Cardiac muscle cell (in vitro differentiated cells and primary cell): ENCODE measurements around the gene VWF. TPM values are rescaled to one million over a fixed set of nuclear protein-coding genes. Genes with fewer than 3 reads are reported as not detected.
"Not testable (repeated sequence)": the region's sequence is repeated elsewhere in the genome, so short reads cannot be mapped to it uniquely, and the experiment has no call there.

Source experiments
- DNase-seq, 2 donors: peaks; one replicate each; pipeline versions ENCODE4 v3.0.0 to v3.0.0-alpha.2; 2010 to 2017; ENCODE audit warnings: low read depth in 1 of 2, low spot score in 1 of 2
- H3K27ac ChIP-seq: fragments of 200-600 bp; sonication (generic); 2 replicates; pipeline ENCODE4 v1.5.1; 2016
- H3K27me3 ChIP-seq: fragments of 200-600 bp; sonication (generic); 2 replicates; pipeline ENCODE4 v1.6.0; 2016; ENCODE audit warnings: control low read depth
- H3K36me3 ChIP-seq: fragments of 200-600 bp; sonication (generic); 2 replicates; pipeline ENCODE4 v1.5.1; 2016; ENCODE audit warnings: control low read depth
- H3K4me1 ChIP-seq: fragments of 200-600 bp; sonication (generic); 2 replicates; pipeline ENCODE4 v1.8.1; 2017; ENCODE audit warnings: low read depth, mild to moderate bottlenecking, mixed run types
- H3K4me3 ChIP-seq: fragments of 200-600 bp; sonication (generic); 2 replicates; pipeline ENCODE4 v1.5.1; 2016; ENCODE audit warnings: mild to moderate bottlenecking
- H3K9me3 ChIP-seq: fragments of 200-600 bp; sonication (generic); 2 replicates; pipeline ENCODE4 v1.5.1; 2017; ENCODE audit warnings: low read depth, mild to moderate bottlenecking, control low read depth
- CTCF ChIP-seq: IDR thresholded peaks from 2 replicates; pipeline ENCODE4 v1.5.1; 2012; ENCODE audit warnings: low read depth, mild to moderate bottlenecking, low read length
- polyA plus RNA-seq: library from polyadenylated mRNA; unstranded; fragments of >200 nt; fragmentation: Nextera tagmentation; extraction: Ambion mirVana; gene quantifications from 2 replicates; pipeline ENCODE4 v1.2.1, GENCODE V29; 2016
- total RNA-seq: library from RNA; depleted of rRNA; stranded (reverse); fragments of >200 nt; gene quantifications from 2 replicates; pipeline ENCODE4 v1.2.3, GENCODE V29; 2016

The VWF gene
- total and polyA plus RNA-seq, 2 experiments from 2014 or later, result 0.03 TPM; not detected in 1

GRCh38 chr12:6106218-6106617 is 18.3 kb downstream of the VWF start:
- Histone ChIP-seq H3K27ac (no peak overlapping the region), H3K36me3 (no peaks in the 10 kb centered on the region), H3K4me3 (no peak overlapping the region), H3K27me3 (no peaks in the 10 kb centered on the region), H3K4me1 (no peaks in the 10 kb centered on the region), H3K9me3 (no peaks in the 10 kb centered on the region)
- no peak for TF ChIP-seq CTCF
- DNase-seq, result no peak

GRCh38 chr12:6104842-6105241 is 19.6 kb downstream of the VWF start:
- TF ChIP-seq CTCF, result no peak
- Histone ChIP-seq H3K27ac (no peak overlapping the region), H3K36me3 (no peaks in the 10 kb centered on the region), H3K4me1 (no peaks in the 10 kb centered on the region), H3K9me3 (no peaks in the 10 kb centered on the region), H3K27me3 (no peaks in the 10 kb centered on the region), H3K4me3 (no peak overlapping the region)
- DNase-seq, result no peak

- no peaks in the 10 kb centered on the region for H3K9me3 ChIP-seq
These were observed 20.4 kb downstream of the VWF start for GRCh38 chr12:6104027-6104426.

GRCh38 chr12:6102021-6102420 is 22.4 kb downstream of the VWF start:
- not testable (repeated sequence) for H3K4me1 ChIP-seq, DNase-seq, H3K27ac ChIP-seq, H3K27me3 ChIP-seq, H3K36me3 ChIP-seq, H3K4me3 ChIP-seq, H3K9me3 ChIP-seq

More at GRCh38 chr12:6104027-6104426, 20.4 kb downstream of the VWF start:
- H3K4me3 ChIP-seq, result no peak overlapping the region
- DNase-seq, result no peak
- H3K4me1 ChIP-seq, result no peaks in the 10 kb centered on the region
- no peaks in the 10 kb centered on the region for H3K27me3 ChIP-seq
- H3K36me3 ChIP-seq, result no peaks in the 10 kb centered on the region
- no peak for TF ChIP-seq CTCF
- no peak overlapping the region for H3K27ac ChIP-seq

GRCh38 chr12:6099316-6099715 is 25.2 kb downstream of the VWF start:
- TF ChIP-seq CTCF, result no peak
- Histone ChIP-seq H3K36me3 (no peaks in the 10 kb centered on the region), H3K4me3 (no peak overlapping the region), H3K9me3 (no peaks in the 10 kb centered on the region), H3K27ac (no peak overlapping the region), H3K27me3 (no peaks in the 10 kb centered on the region), H3K4me1 (no peaks in the 10 kb centered on the region)
- DNase-seq, result no peak

GRCh38 chr12:6097411-6097810 is 27.1 kb downstream of the VWF start:
- no peak for TF ChIP-seq CTCF
- DNase-seq, result no peak

More at GRCh38 chr12:6097411-6097810, 27.1 kb downstream of the VWF start:
- Histone ChIP-seq H3K4me3 (no peak overlapping the region), H3K27ac (no peak overlapping the region), H3K4me1 (no peaks in the 10 kb centered on the region), H3K27me3 (no peaks in the 10 kb centered on the region), H3K36me3 (no peaks in the 10 kb centered on the region), H3K9me3 (no peaks in the 10 kb centered on the region)
